K562 (cell line): ENCODE results near the gene TMEM107. TPM values are rescaled to one million over a fixed set of nuclear protein-coding genes. Genes with fewer than 3 reads are reported as not detected.

ENCODE experiments used
- DPF2 ChIP-seq: fragments of 450-650 bp; IDR thresholded peaks from 2 replicates; pipeline ENCODE4 v1.6.1; 2016
- EGR1 ChIP-seq: fragments of 450-650 bp; conservative IDR thresholded peaks from 2 replicates; pipeline ENCODE4 v1.6.1; 2017; ENCODE audit warnings: mild to moderate bottlenecking
- HDGF ChIP-seq: fragments of 450-650 bp; IDR thresholded peaks from 2 replicates; pipeline ENCODE4 v1.6.1; 2016
- KDM1A ChIP-seq, 2 experiments: fragments of 450-650 bp; IDR thresholded peaks; 2 replicates each; pipeline ENCODE4 v1.6.1; 2016; ENCODE audit warnings: mild to moderate bottlenecking in 2 of 2
- KHSRP ChIP-seq: fragments of 450-650 bp; IDR thresholded peaks from 2 replicates; pipeline ENCODE4 v1.6.1; 2017
- MTF1 ChIP-seq: fragments of 250-450 bp; sonication (Bioruptor Pico); IDR thresholded peaks from 2 replicates; pipeline ENCODE4 v1.9.0; 2021; ENCODE audit warnings: moderate library complexity, mild to moderate bottlenecking, inconsistent platforms, borderline replicate concordance
- NFE2L1 ChIP-seq: fragments of 450-650 bp; IDR thresholded peaks from 2 replicates; pipeline ENCODE4 v1.6.1; 2016; ENCODE audit warnings: missing genetic modification characterization, low read depth, mild to moderate bottlenecking, missing compliant biosample characterization, moderate library complexity, borderline replicate concordance
- NR4A1 ChIP-seq, 2 experiments: fragments of 250-450 bp in 1 of 2; fragments of 450-650 bp in 1 of 2; sonication (Bioruptor Pico) in 1 of 2; IDR thresholded peaks; 2 replicates each; pipeline versions ENCODE4 v1.4.0 to v1.6.1; 2016 to 2020; ENCODE audit warnings: mild to moderate bottlenecking in 2 of 2, missing compliant biosample characterization in 1 of 2, missing genetic modification characterization in 1 of 2, moderate library complexity in 1 of 2
- PCBP1 ChIP-seq: fragments of 200-400 bp; formaldehyde crosslinking; IDR thresholded peaks from 2 replicates; pipeline ENCODE4 v1.6.1; 2018; ENCODE audit warnings: mild to moderate bottlenecking, low read depth, low read length; ENCODE audit not compliant: poor library complexity, severe bottlenecking
- PPARD ChIP-seq: fragments of 250-450 bp; sonication (Bioruptor Pico); IDR thresholded peaks from 2 replicates; pipeline ENCODE4 v1.8.0; 2022; ENCODE audit warnings: inconsistent platforms, mild to moderate bottlenecking, moderate library complexity
- RBM17 ChIP-seq: fragments of 200-400 bp; formaldehyde crosslinking; IDR thresholded peaks from 2 replicates; pipeline ENCODE4 v1.6.1; 2017; ENCODE audit warnings: low read depth, mild to moderate bottlenecking, low read length, borderline replicate concordance
- SMARCE1 ChIP-seq: fragments of 450-650 bp; IDR thresholded peaks from 2 replicates; pipeline ENCODE4 v1.7.1; 2016; ENCODE audit warnings: mild to moderate bottlenecking
- SPI1 ChIP-seq: IDR thresholded peaks from 2 replicates; pipeline ENCODE4 v1.6.1; 2011; ENCODE audit warnings: low read depth, low read length, control low read depth, borderline replicate concordance
- SRSF3 ChIP-seq: fragments of 200-400 bp; formaldehyde crosslinking; IDR thresholded peaks from 2 replicates; pipeline ENCODE4 v1.6.1; 2016; ENCODE audit warnings: mild to moderate bottlenecking, low read length, moderate library complexity; ENCODE audit not compliant: insufficient read depth
- TAL1 ChIP-seq: fragments of 450-650 bp; IDR thresholded peaks from 2 replicates; pipeline ENCODE4 v1.6.1; 2016; ENCODE audit warnings: mild to moderate bottlenecking
- TEAD1 ChIP-seq, 2 experiments: fragments of 450-650 bp in 1 of 2; sonication (generic) in 1 of 2; formaldehyde crosslinking; IDR thresholded peaks; 2 replicates each; pipeline versions ENCODE4 v1.4.0 to v1.8.0; 2020 to 2022; ENCODE audit warnings: mild to moderate bottlenecking in 2 of 2, missing genetic modification reagents in 1 of 2
- THRAP3 ChIP-seq: fragments of 450-650 bp; IDR thresholded peaks from 2 replicates; pipeline ENCODE4 v1.6.1; 2016; ENCODE audit warnings: mild to moderate bottlenecking, inconsistent platforms, borderline replicate concordance
- TSC22D4 ChIP-seq: fragments of 450-650 bp; IDR thresholded peaks from 2 replicates; pipeline ENCODE4 v1.6.1; 2016; ENCODE audit warnings: missing genetic modification characterization, missing biosample characterization, control low read depth
- U2AF2 ChIP-seq: fragments of 200-400 bp; formaldehyde crosslinking; optimal IDR thresholded peaks from 2 replicates; pipeline ENCODE3; 2017; ENCODE audit warnings: low read depth, mild to moderate bottlenecking, low read length
- ZC3H4 ChIP-seq: sonication (generic); formaldehyde crosslinking; IDR thresholded peaks from 2 replicates; pipeline ENCODE4 v1.9.0; 2021; ENCODE audit warnings: missing genetic modification reagents, borderline replicate concordance
- ZNF518B ChIP-seq: fragments of 250-450 bp; sonication (Bioruptor Pico); IDR thresholded peaks from 2 replicates; pipeline ENCODE4 v1.5.0; 2021; ENCODE audit warnings: mild to moderate bottlenecking, moderate library complexity
- ZNF57 ChIP-seq: fragments of 450-650 bp; formaldehyde crosslinking; IDR thresholded peaks from 2 replicates; pipeline ENCODE4 v1.4.0; 2020; ENCODE audit warnings: mild to moderate bottlenecking, moderate library complexity
- ZNF699 ChIP-seq: fragments of 250-450 bp; sonication (Bioruptor Pico); IDR thresholded peaks from 2 replicates; pipeline ENCODE4 v1.8.0; 2021; ENCODE audit warnings: mild to moderate bottlenecking, moderate library complexity; ENCODE audit not compliant: insufficient replicate concordance
- ZNF77 ChIP-seq: fragments of 250-450 bp; sonication (Bioruptor Pico); IDR thresholded peaks from 2 replicates; pipeline ENCODE4 v1.5.0; 2020
- polyA plus RNA-seq, 8 experiments: library from polyadenylated mRNA; depleted of rRNA in 4 of 8; stranded (reverse) in 5 of 8; unstranded in 3 of 8; fragments of >200 nt; fragmentation: Nextera tagmentation in 2 of 8; fragmentation: Illumina TruSeq in 1 of 8; extraction: Ambion mirVana in 2 of 8; extraction: Trizol in 1 of 8; gene quantifications; 2 replicates each; pipeline versions ENCODE4 v1.2.1 to v1.2.3, GENCODE V29; 2011 to 2014; ENCODE audit warnings: inconsistent platforms in 1 of 8, missing spikeins in 1 of 8
- total RNA-seq, 7 experiments: library from RNA; depleted of rRNA in 6 of 7; stranded (reverse); fragments of >200 nt in 6 of 7; fragmentation: Illumina TruSeq in 2 of 7; extraction: Trizol in 2 of 7; gene quantifications; 2 replicates each; pipeline versions ENCODE4 v1.2.1 to v1.2.3, GENCODE V29; 2011 to 2021; ENCODE audit warnings: low replicate concordance in 1 of 7
- TF ChIP-seq, protein P1 (sequence below): fragments of 450-650 bp; IDR thresholded peaks from 2 replicates; pipeline ENCODE4 v1.7.1; 2018; ENCODE audit warnings: mild to moderate bottlenecking, low read depth; ENCODE audit not compliant: partially characterized antibody

TMEM107 gene
- total and polyA plus RNA-seq, 9 of the 15 experiments (the other 6 are each of a cell fraction or from before 2014, with no cell fraction given): 7.1 to 26.2 (median 16.9) TPM

- TF ChIP-seq, protein P1, sequence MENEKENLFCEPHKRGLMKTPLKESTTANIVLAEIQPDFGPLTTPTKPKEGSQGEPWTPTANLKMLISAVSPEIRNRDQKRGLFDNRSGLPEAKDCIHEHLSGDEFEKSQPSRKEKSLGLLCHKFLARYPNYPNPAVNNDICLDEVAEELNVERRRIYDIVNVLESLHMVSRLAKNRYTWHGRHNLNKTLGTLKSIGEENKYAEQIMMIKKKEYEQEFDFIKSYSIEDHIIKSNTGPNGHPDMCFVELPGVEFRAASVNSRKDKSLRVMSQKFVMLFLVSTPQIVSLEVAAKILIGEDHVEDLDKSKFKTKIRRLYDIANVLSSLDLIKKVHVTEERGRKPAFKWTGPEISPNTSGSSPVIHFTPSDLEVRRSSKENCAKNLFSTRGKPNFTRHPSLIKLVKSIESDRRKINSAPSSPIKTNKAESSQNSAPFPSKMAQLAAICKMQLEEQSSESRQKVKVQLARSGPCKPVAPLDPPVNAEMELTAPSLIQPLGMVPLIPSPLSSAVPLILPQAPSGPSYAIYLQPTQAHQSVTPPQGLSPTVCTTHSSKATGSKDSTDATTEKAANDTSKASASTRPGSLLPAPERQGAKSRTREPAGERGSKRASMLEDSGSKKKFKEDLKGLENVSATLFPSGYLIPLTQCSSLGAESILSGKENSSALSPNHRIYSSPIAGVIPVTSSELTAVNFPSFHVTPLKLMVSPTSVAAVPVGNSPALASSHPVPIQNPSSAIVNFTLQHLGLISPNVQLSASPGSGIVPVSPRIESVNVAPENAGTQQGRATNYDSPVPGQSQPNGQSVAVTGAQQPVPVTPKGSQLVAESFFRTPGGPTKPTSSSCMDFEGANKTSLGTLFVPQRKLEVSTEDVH: no peak
- TF ChIP-seq RBM17: no peak
- TF ChIP-seq KDM1A (IDR thresholded peaks at IDR 0.05): peak in 1 of 2 experiments; percentile 17; a peak in 1 of 4 replicates
- no peak for TF ChIP-seq NFE2L1 (tag)
- TF ChIP-seq TAL1: peak; percentile 56; the same call in 1 of the 2 replicates
- no peak; the same call in 1 of the 2 replicates for TF ChIP-seq DPF2
- no peak for TF ChIP-seq EGR1
- no peak for TF ChIP-seq ZNF77 (CRISPR knock-in tag)
- TF ChIP-seq U2AF2: no peak
- TF ChIP-seq TEAD1 (CRISPR knock-in tag; IDR thresholded peaks at IDR 0.05): no peak
- no peak for TF ChIP-seq SRSF3
- TF ChIP-seq PCBP1: no peak
- TF ChIP-seq ZNF57 (CRISPR knock-in tag): no peak
- no peak for TF ChIP-seq SMARCE1
- no peak for TF ChIP-seq ZNF518B (CRISPR knock-in tag)
- TF ChIP-seq ZC3H4 (CRISPR knock-in tag): no peak
- TF ChIP-seq MTF1 (CRISPR knock-in tag): no peak
- no peak for TF ChIP-seq PPARD
- no peak for TF ChIP-seq ZNF699
- TF ChIP-seq KHSRP: no peak
- TF ChIP-seq HDGF: no peak
- no peak for TF ChIP-seq TSC22D4
- no peak for TF ChIP-seq SPI1
- TF ChIP-seq NR4A1 (CRISPR knock-in tag; IDR thresholded peaks at IDR 0.05): no peak
- TF ChIP-seq NR4A1 (tag; IDR thresholded peaks at IDR 0.05): no peak
- no peak for TF ChIP-seq THRAP3
Measured at GRCh38 chr17:8187517-8188262, 11.5 kb upstream of the TMEM107 start (continued).
